Fibroblast of villous mesenchyme (primary cell): ENCODE measurements around the gene UBAP1. TPM values are rescaled to one million over a fixed set of nuclear protein-coding genes. Genes with fewer than 3 reads are reported as not detected.
"Not testable (repeated sequence)": the region's sequence is repeated elsewhere in the genome, so short reads cannot be mapped to it uniquely, and the experiment has no call there.

Source experiments
- DNase-seq: peaks from one replicate; pipeline ENCODE4 v3.0.0-alpha.2; 2010; ENCODE audit warnings: low read depth
- H3K4me3 ChIP-seq: 2 replicates; pipeline ENCODE4 v1.5.1; 2011; ENCODE audit warnings: low read depth, mild to moderate bottlenecking, low read length
- total RNA-seq: library from RNA; depleted of rRNA; stranded (reverse); fragments of >200 nt; gene quantifications from 2 replicates; pipeline ENCODE4 v1.2.3, GENCODE V29; 2012
- TF ChIP-seq, protein P1 (sequence below): IDR thresholded peaks from 2 replicates; pipeline ENCODE4 v1.5.1; 2012; ENCODE audit warnings: low read depth, mild to moderate bottlenecking, low read length; ENCODE audit not compliant: insufficient read depth

Gene UBAP1
- total RNA-seq, 1 donor: 51.0 TPM

DNA sequence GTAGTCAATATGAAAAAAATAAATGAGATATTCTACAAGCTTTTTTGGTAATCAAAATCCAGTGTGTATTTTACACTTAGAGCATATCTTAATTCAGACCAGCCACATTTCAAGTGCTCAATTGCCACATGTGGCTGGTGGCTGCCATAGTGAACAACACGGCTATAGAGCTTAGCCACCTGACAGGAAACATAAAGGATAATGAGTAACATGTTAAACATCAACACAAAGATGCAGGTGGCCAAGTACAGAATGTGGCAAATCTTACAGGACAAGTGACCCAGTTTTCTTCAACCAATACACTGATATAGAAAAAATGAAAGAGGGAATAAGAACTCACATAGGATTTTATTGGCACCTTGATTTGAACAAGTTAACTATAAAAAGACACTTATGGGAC lies 88.8 kb downstream of the UBAP1 start:
- TF ChIP-seq, protein P1, sequence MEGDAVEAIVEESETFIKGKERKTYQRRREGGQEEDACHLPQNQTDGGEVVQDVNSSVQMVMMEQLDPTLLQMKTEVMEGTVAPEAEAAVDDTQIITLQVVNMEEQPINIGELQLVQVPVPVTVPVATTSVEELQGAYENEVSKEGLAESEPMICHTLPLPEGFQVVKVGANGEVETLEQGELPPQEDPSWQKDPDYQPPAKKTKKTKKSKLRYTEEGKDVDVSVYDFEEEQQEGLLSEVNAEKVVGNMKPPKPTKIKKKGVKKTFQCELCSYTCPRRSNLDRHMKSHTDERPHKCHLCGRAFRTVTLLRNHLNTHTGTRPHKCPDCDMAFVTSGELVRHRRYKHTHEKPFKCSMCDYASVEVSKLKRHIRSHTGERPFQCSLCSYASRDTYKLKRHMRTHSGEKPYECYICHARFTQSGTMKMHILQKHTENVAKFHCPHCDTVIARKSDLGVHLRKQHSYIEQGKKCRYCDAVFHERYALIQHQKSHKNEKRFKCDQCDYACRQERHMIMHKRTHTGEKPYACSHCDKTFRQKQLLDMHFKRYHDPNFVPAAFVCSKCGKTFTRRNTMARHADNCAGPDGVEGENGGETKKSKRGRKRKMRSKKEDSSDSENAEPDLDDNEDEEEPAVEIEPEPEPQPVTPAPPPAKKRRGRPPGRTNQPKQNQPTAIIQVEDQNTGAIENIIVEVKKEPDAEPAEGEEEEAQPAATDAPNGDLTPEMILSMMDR: no peak

DNA sequence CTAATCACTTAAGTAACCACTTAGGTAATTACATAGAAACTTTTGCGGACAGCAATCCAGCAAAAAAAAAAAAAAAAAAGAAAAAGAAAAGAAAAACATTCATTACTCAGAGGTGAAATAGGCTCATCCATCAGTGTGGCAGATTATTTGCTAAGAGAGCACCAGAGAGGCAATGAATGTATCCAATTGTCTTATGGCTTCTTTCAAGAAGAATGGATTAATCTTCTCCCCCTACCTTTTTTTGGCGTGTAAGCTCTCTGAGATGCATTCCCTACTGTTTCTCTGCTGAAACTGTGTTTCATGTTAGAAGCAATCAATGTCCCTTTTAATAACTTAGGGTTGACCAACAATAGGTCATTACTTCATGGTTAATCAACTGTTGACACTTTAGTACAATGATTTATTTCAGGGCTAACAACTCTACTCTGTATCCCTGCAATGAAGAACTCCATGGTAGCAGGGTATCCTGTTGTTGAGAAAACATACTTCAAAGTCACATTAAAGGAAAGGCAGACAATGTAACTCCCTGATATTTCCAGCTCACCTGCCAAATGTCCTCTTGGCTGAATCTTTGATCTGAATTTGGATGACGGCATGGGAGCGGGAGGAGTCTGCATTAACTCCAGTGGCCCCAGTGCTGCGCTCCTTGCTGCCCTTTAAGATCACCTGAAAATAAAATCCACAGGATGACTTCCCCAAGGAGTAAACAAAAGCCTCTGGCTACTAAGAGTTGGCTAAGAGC lies 92.6 kb downstream of the UBAP1 start:
- no peak overlapping the region for H3K4me3 ChIP-seq
- TF ChIP-seq, protein P1: no peak
- DNase-seq: no peak

More for the DNA sequence above, 88.8 kb downstream of the UBAP1 start:
- H3K4me3 ChIP-seq: no peak overlapping the region
- DNase-seq: no peak

DNA sequence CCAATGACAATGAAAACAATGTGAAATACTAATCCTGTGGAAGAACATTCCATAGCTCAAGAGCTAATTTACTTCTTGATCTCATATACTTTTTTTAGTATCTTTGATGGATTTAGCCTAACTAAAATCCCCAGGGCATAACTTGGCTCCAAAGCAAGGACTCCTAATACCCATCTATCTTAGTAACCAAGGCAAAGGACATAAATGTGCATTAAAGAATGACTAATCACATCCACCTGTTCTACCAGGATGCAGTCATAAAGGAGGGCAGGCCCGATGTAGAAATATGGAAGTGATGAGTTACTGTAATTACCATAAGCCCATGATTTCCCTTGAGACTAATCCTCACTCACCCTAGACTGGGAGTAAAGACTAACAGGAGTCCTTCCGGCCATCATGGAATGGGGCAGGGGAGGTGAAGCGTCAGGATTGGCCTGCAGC lies 93.3 kb downstream of the UBAP1 start:
- TF ChIP-seq, protein P1: no peak
- no peak for DNase-seq
- no peak overlapping the region for H3K4me3 ChIP-seq

DNA sequence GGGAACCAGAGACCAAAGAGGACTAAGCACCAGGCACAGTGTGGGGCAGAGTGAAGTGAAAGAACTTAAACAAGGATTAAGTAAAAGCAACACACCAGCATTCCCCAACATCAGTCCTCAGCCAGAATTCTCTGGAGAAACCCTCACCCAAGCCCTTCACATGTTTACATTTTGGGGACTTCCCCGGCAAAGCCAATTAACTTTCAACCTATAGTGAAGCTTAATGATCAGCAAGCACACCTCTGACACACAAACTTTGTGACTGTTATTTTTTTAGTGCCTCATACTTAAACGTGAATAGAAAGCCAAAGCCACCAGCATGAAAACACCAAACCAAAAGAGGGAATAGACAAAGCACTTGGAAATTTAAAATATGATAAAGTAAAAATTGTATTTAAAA lies 94.7 kb downstream of the UBAP1 start:
- not testable (repeated sequence) for DNase-seq

DNA sequence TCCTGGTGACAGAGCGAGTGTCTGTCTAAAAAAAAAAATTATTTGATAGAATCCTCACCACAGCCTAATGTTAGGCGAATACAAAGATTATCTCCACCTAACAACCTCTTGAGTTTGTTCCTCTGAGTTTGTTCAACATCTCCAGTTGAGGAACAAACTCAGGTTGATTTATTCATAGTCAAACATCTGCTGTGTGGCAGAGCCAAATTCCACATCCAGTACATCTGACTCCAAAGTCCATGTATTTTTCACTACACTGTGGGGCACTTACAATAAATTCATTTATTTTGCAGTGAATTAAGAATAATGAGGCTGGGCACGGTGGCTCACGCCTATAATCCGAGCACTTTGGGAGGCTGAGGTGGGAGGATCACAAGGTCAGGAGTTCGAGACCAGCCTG lies 97.0 kb downstream of the UBAP1 start:
- no peak overlapping the region for H3K4me3 ChIP-seq
- no peak for DNase-seq
- TF ChIP-seq, protein P1: no peak

More for the DNA sequence above, 94.7 kb downstream of the UBAP1 start:
- H3K4me3 ChIP-seq: not testable (repeated sequence)

DNA sequence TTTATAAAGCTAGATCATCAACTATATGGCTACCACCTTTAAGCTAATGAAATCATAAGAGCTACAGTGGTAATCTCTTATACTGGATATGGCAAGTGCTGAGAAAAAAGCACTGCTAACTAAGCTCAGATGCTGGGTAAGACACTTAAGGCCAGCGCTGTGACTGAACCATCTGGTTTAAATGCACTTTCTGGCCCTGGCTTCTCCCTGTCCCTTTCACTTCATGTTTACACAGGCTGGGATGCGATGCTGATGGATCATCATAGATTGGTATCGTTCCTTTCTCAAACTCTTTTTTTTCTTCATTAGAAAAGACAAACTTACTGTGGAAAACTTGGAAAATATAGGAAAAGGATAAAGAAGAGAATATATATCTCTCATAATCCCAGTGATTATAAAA lies 97.9 kb downstream of the UBAP1 start:
- DNase-seq: no peak
- TF ChIP-seq, protein P1: no peak
- no peak overlapping the region for H3K4me3 ChIP-seq

DNA sequence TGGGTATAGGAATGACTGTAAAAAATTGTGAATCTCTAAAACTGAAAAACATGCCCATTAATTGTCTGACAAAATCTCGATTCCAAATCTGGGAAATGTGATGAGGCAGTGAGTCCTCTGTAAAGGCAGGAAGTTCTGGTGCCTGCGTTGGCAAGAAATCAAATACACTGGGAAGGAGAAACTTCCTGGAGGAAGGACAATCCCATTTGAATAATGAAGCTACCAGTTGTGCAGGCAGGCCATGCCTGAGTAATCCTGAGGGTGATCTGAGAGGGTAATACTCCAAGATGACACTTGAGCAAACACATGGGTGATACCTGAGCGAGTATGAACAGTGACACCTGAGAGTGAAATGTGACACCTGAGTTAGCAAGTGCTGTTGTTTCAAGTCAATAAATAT lies 100.6 kb downstream of the UBAP1 start:
- TF ChIP-seq, protein P1: no peak
- H3K4me3 ChIP-seq: no peak overlapping the region
- no peak for DNase-seq
